ENCODE measurements around the gene CD226.
"Not testable (repeated sequence)": the region's sequence is repeated elsewhere in the genome, so short reads cannot be mapped to it uniquely, and the experiment has no call there.

The CD226 gene

DNA sequence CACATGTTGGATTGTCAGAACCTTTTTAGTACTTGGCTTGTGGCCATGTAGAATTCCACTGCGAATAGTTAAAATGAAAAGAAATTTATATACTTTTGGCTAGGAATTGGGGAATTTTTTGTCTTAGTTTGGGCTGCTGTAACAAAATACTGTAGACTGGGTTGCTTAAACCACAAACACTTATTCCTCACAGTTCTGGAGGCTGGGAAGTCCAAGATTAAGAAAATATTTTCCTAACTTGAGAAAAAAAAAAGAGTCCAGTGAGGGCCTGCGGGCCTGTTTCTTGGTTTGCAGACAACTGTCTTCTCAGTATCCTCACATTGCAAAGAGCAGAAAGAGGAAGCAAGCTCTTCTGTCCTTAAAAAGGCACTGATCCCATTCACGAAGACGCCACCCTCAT, 81.9 kb downstream of the CD226 start:
- no peak for DNase-seq

DNA sequence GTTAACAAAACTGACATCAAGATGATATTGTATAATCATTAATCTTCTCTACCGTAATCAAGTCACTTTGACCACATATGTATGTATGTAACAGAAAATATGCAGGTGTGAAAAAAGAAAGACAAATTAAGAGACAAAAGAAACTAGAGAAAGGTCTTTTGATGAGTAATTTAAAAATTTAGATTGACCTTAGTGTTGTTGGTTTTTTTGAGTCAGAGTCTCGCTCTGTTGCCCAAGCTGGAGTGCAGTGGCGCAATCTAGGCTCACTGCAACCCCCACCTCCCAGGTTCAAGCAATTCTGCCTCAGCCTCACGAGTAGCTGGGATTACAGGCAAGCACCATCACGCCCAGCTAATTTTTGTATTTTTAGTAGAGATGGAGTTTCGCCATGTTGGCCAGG, 82.9 kb downstream of the CD226 start:
- DNase-seq = not testable (repeated sequence)

DNA sequence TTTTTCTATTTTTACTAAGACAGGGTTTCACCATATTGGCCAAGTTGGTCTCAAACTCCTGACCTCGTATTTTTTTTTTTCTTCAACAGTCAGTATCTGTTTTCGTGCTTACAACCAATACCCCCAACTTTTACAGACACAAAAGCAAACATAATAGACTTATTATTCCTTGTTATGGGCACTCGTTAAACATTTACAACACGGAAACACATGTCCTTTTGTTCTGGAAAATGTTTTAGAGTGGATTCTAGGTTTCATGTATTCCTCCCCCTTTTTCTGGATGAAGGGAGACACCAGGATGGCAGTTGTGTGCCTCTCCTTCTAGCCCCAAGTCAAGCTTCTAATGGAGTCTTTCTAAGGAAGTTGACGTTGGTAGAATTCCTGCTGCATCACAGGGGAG, 88.8 kb downstream of the CD226 start:
- no peak for DNase-seq

DNA sequence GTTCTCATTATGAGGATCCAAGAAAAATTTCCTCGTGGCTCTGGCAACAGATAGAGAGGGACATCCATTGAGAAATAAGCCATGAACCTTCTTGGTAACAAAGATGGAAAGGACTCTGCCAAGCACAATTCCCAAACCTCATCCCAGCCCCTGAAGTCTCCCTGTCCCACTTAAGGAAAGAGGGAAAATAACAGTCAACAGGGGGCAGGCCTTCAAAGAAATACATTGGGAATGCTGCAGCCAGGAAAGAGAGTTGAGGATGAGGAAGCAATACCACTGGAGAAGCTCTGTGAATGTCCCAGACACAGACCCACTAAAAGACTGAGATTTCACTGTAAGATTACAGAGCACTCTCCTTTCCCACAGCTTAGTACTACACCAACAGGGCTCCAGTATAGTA, 93.2 kb downstream of the CD226 start:
- DNase-seq = no peak

DNA sequence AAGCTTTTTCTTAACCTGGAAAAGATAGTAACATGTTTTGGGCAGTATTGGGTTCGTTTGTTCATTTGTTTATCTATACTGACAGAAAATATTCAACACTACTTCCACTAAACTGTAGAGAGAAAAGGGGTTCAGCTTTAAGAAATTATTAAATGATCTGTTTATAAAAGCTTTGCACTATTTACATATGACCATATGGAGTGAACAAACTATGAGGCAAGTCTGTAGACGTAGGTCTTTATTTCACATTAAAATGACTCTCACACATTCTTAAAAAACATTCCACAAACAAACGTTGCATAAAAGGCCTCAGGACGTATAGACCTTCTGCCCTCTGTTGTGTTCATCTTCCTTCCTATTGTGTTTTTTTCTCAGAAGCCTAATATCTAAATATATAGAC, 94.6 kb downstream of the CD226 start:
- no peak for DNase-seq

DNA sequence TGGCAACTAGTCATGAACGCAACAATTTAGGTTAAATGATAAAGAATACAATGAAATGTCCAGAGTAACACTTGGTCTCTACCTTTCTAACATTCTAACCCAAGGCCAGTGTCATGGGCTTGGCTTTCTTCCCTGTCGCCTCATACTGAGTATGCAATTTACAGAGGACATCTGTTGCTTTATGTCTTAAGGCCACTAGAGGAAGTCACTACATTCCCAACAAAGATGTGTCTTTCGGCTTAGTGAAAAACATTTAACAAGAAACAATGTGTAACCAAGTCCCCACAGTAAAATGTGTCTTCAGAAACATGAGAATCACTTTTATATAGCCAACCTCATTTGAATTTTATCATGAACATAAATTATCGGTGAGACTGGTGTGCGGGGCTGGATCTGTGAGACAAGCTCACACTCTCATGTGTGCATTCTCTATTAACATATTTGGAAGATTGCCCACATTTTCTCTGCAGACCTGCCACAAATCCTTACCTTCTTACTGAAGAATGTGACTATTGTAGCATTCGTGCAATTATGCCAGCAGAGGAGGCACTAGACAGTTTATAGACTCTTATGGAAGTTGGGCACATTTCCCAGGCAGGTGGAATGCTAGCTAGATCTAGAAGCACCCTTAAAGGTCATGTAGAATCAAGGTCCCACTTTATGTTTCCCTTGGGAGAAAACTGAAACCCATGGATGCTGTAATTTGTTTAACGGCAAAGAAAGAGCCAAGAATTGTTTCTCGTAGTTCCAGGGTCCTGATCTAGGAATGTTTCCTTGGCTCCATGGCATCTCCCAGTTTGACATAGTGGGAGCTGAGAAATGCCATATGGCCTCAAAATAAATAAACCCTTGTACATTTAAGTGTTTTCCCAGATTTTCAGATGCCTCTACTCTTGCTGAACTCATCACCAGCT, 101.8 kb downstream of the CD226 start:
- DNase-seq = no peak

DNA sequence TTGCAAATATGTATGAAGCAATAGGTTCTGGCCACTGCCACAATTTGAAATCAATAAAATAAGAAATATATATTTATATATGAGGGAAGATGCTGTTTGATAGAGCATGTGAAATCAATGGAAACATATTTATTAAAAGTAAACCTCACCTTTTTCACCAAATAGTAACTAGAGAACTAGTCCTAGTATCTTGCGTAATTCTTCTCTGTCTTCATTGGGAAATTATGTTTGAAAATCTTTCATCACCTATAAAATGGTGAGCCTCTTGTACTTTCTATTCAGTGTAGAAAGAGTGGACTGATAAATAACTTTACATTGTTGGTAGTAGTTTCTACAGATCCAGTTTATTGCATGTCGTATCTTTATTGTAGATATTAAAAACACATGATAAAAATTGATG, 103.0 kb downstream of the CD226 start:
- DNase-seq = no peak

DNA sequence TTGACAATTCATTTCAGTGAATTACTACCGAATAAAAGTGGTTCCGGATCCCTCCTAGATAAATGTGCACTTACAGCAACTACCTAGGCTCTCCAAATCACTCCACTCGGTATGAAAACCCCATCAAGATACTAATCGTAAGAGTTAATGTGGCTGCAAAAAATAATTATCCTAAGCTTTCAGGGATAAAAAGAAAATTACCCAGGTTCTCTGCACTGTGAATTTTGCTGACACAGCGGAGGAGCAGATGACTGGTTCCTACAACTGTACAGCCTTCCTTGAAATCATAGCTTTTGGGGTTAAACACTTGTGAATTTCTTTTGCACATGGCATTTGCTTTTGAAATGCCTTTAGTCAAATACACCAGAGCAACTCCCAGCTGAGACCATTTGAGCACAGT, 104.7 kb downstream of the CD226 start:
- DNase-seq = no peak

DNA sequence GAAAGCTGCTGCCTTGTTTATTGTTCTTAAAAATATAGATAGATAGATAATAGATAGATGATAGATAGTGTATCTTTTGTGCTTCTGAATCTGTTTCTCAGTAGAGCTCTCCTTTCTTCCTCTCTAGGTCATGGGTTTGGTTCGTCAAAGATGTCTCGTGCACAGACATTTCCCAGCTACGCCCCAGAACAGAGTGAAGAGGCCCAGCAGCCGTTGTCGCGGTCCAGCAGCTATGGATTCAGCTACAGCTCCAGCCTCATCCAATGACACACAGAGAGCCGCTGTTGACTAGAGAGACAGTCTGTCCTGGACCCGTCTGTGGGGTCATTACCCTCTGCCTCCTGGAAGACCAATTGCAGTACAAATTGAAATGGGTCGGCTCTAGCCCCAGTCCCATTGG, 106.6 kb downstream of the CD226 start:
- DNase-seq = no peak

DNA sequence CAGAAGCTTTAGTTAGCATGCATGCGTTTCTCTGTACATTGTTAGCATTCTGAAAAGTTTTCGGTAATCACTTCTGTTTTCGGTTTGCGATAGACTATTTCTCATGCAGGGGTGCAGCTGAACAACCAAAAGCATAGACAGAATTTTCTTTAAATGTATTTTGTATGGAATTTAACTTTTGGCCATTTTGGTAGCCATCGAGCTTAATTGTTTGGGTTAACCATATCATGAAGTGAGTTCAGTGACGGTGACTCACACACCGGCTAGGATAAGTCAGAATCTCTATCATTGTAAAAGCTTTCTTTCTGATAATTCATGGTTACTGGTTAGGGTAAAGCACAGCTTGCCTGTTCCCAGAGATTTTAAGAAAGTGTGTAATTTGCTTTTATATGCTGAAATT, 107.2 kb downstream of the CD226 start:
- no peak for DNase-seq

DNA sequence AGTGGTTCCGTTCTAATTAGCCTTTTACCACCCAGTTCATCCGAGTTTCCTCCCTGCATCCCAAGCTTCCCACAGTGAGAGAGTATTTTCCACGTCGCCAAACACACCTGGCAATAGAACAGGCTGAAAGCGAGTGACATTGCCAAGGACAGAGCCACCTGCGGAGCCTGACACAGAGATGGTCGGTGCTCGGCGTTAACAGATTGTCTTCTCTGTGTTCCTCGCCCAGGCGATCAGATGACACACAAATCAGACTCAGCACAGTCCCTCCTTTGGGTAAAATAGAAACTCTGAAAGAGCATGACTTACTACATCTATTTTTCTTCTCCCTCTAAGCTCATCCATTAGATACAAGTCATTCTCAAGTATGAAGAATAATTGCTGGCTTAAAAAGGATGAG, 107.7 kb downstream of the CD226 start:
- DNase-seq = no peak

DNA sequence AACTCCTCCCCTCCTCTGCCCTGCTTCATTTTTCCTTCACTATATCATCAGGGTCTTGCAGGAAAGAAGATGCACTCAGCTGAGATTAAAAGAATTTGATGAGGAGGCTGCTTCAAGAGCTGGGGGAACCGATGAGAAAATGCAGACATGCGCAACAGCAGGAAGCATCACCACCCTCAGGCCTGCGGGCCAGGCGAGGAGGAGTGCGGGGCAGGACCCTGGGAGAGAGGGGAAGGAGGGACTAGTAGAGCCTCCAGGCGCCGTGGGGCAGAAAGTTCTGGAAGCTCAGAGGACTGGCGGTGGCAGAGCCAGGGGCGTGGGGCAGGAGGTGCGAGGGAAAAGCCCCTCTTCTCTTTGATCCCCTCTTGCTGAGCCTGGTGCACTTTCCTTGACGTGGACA, 108.2 kb downstream of the CD226 start:
- DNase-seq = no peak

DNA sequence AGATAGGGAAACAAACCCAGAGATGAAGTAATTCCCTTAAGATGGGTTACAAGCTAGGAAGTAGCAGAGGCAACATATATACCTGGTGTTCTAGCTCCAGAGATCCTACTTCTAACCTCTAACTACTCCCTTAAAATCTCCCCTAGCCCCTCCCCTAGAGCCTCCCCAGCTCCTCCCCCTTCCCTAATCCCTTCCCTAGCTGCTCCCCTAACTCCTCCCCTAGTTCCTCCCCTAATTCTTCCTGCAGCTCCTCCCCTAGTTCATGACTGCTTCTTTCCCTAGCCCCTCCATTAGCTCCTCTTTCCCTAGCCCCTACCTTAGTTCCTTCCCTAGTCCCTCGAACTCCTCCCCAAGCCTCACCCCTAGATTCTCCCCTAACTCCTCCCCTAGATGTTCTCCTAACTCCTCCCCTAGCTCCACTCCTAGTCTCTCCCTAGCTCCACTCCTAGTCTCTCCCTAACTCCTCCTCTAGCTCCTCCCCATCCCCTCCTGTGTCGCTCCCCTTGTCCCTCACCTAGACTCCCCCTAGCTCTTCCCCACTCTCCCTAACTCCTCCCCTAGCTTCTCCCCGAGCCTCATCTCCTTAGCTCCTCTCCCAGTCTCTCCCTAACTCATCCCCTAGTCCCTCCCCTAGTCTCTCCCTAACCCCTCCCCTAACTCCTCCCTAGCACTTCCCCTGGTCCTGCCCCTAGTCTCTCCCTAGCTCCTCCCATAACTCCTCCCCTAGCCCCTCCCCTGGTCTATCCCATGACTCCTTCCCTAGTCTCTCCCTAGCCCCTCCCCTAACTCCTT, 108.9 kb downstream of the CD226 start:
- no peak for DNase-seq

DNA sequence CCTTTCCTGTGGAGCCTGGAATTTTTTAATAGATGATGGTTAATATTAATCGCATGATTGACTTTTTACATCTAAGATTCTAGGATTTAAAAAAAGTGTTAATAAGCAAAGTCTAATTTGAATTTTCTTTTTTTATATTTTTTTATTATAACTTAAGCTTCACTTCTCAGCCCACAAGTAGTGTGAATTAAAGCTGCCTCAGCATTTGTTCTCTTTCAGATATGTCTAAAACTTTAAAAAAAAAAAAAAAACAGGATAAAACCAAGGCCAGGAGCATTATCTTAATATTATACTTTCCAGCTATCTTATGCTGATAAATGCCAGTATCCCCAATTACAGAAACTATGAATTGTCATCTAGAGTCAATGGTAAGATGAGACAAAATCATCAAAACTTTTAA, 109.7 kb downstream of the CD226 start:
- no peak for DNase-seq

DNA sequence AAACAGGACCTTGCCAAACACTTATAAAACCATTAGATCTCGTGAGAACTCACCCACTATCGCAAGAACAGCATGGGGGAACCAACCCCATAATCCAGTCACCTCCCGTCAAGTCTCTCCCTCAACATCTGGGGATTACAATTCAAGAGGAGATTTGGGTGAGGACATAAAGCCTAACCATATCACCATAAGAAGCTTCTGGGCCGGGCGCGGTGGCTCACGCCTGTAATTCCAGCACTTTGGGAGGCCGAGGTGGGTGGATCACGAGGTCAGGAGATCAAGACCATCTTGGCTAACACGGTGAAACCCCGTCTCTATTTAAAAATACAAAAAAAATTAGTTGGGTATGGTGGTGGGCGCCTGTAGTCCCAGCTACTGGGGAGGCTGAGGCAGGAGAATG, 112.7 kb downstream of the CD226 start:
- DNase-seq = not testable (repeated sequence)

DNA sequence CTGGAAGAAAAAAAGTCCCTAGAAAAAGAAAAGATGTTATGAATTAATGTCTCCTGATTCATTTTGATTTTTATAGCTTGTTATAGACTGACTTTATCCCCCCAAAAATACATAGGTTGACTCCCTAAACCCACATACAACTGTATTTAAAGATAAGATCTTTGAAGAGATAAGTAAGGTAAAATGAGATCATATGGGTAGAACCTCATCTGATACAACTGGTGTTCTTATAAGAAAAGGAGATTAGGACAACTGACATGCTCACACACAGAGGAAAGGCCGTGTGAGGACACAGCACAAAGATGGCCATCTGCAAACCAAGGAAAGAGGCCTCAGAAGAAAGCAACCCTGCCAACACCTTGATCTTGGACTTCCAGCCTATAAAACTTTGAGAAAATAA, 117.5 kb downstream of the CD226 start:
- DNase-seq = no peak

DNA sequence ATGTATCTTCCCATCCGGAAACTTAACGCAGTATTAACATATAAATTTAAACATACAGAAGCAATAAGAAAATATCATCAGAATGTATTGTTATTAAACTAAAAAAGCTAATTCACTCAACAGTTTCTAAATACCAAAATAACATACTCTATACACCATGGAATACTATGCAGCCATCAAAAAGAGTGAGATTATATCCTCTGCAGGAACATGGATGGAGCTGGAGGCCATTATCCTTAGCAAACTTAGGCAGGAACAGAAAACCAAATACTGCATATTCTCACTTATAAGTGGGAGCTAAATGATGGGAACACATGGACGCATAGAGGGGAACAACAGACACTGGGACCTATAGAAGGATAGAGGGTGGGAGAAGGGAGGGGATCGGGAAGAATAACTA, 127.1 kb downstream of the CD226 start:
- DNase-seq = no peak

DNA sequence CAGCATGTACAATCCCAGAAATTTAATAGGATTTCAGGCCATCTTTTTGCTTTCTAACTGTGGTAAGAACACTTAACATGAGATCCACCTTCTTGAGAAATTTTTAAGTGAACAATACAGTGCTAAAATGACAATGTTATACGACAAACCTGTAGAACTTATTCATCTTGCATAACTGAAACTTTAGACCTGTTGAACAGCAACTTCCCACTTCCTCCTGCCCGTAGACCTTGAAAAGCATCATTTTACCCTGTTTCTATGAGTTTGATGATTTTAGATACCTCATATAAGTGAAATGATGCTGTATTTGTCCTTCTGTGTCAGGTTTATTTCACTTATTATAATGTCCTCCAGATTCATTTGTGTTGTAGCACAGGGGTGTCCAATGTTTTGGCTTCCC, 128.2 kb downstream of the CD226 start:
- DNase-seq = no peak

DNA sequence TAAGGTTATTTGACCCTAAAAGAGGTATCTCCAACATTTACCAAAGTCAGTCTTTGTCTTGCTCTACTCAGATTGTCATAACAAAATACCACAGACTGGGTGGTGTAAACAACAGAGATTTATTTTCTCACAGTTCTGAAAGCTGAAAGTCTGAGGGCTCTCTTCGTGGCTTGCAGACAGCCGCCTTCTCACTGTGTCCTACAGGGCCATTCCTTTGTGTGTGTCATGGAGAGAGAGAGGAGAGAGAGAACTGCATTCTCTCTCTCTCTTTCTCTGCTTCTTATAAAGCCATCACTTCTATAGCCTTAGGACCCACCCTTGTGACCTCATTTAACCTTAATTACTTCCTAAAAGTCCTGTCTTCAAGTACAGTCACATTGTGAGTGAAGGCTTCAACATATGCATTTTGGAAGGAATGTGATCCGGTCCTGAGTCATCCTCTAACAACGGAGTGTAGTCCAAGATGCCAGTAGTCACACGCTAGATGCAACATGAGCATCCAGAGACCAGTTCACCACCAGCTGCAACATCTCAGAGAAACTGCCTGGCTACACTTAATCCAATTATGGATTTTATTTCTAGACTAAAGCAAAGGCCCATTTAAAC, 130.2 kb downstream of the CD226 start:
- no peak for DNase-seq

DNA sequence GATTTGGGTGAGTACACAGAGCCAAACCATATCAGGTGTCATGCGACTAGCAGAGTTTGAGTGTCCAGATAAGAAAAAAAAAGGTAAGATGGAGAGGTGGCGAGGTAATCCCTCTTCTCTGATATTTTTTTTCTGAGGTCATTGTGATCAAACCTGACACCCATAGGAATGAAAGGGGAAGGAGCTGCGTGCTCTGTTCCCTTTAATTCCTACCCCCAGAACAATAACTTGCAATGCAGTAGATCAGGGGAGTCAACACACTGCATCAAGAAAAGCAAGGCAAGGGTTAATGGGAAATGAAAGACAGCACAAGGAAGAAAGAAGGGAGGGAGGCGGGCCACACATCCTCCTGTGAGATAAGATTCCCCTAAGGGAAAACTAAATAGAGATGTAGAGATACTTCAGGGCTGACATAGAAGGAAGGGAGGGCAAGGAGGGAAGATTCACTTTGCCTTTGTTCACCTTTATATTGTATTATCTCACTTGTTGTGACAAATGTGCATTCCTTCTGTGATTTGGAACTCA, 132.8 kb downstream of the CD226 start:
- no peak for DNase-seq

DNA sequence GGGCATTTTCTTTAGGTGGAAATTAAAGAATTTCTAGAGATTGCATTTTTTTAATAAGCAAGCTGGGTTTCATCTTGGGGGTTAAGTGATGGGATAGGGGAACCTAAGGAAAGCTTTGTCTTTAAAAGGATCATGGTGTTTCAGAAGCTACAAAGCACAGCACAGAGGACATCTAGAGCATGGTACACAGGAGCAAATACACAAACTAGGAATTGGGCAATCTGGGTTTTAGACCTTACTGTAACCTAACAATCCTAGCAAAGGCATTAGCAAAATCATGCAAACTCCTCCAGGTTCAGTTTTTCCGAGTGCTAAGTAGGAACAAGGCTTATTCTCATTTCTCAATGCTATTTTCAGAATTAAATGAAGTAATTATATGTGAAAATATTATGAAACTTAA, 134.1 kb downstream of the CD226 start:
- DNase-seq = no peak

DNA sequence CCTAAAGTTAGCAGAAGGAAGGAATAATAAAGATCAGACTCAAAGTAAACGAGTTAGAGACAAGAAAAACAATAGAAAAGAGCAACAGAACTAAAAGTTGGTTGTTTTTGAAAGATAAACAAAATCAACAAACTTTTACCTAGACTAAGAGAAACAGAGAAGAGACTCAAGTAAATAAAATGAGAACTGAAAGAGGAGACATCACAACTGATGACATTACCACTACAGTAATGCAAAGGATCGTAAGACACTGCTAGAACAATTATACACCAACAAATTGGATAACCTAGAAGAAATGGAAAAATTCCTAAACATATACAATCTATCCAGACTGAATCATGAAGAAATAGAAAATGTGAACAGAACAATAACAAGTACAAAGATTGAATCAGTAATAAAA, 139.3 kb downstream of the CD226 start:
- DNase-seq = no peak

DNA sequence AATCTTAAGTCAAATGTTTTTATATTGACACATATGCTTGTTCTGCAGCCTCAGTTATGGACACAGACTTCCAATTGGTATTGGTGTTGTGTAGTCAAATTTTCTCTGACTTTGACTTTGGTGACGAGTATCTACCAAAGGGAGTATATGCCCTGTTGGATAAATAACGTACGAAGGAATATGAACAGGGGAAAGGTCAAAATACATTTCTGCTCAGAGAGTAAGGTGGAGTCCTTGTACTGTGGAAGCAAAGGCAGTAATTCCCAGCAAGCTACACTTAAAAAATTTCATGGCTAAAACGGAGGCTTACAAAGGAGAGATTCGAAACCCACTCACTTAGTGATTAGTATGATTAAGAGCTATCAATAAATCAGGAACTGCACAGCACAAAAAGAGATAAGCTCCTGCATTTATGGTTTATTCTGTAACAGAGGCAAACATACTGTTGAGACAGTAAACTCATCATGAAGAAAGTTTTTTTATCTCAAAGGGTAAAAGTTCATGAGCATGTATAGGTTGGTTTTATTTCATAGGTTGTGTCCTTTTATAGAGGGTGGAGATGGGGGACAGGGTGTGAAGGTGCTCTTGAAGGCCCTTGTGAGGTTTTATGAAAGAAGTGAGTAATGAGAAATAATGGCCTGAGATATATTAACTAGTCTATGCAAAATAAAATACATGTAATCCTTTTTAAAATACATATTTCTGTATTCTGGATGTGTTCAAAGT, 142.7 kb downstream of the CD226 start:
- DNase-seq = no peak
